NT2/D1 (cell line): Measurements from ENCODE around the gene FGF9.

Source experiments
- SUZ12 ChIP-seq: IDR thresholded peaks from 2 replicates; pipeline ENCODE4 v1.6.1; 2011; ENCODE audit not compliant: insufficient read length, insufficient read depth; ENCODE audit errors: extremely low read depth
- YY1 ChIP-seq: IDR thresholded peaks from 2 replicates; pipeline ENCODE4 v1.6.1; 2011; ENCODE audit not compliant: insufficient read length, insufficient read depth

DNA sequence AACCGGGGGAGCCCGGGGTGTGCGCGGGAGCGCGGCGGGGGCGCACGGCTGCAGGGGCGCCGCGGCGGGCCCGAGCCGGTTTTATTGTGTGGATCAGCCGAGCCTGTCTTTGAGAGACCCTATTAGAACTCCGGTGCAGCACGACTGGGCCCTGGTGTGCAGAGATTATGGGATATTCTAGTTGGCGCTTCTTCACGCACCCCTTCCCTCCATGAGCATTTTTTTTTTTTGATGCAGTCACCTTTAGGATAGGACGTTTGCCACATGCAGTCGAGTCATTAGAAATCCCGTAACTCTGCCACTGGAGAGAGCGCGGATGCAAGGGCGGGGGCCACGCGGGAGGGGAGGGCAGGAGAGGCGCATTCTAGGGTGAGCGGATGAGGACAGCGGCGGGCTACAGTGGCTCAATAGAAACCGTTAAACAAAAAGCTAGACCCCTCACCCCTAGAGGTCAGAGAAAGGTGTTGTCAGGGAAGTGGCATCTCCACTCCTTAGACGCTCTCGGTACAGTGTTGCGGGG lies 3.7 kb downstream of the FGF9 start:
- TF ChIP-seq YY1 (no peak), SUZ12 (no peak)
